Measurements from ENCODE around the gene PMEPA1.

Gene PMEPA1

GRCh38 chr20:57598491-57598890 is 111.3 kb downstream of the PMEPA1 start:
- DNase-seq, result no peak

All from activated CD4-positive, alpha-beta T cell treated with anti-CD3 and anti-CD28 coated beads, Interleukin-2, Interleukin-6, amounts not matched to agents 100 ng/mL and 50 ng/mL, durations not matched to agents 16 hours and 8 hours (primary cell).